Activated CD8-positive, alpha-beta memory T cell treated with anti-CD3 and anti-CD28 coated beads, Interleukin-2, amount 50 U/mL, for 24 hours (primary cell): ENCODE measurements around the gene PLEKHO2.

Experiments used
- DNase-seq: peaks from one replicate; pipeline ENCODE4 v3.0.0-alpha.2; 2020; ENCODE audit errors: extremely low read depth

The PLEKHO2 gene

DNA sequence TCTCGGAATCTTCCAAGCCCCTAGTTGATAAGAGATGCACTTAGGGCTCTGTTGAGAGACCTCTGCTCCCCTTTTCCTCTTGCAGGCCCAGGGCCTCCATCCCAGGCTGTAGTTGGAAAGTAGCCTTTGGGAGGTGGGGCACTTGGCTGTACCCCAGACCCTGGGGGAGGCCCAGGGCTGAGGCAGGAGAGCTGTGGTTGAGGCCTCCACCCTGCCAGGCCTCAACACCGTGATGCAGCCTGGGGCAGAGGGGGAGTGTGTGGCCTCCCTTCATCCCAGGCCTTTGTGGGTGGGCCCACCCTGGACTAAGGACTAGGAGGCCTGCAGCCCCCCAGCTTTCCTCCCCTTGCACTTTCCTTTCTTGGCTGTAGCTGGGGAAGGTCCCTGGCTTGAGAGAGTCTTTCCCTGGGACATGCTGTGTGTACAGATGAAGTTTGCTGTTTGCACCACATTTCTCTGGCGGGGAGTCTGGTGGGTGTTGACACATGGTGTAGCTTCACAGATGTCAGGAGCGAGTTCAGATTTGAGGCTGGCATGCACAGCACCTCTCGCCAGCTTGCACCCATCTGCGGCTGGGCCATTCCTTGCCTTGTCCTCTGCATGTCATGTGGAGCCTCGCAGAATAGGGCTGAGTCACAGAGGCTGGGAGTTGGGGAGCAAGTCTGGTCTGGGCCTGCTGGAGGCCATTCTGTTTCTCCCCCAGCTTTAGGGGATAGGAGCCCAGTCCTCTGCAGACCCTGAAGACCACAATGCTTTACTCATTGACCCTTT lies 13.7 kb downstream of the PLEKHO2 start:
- no peak for DNase-seq

DNA sequence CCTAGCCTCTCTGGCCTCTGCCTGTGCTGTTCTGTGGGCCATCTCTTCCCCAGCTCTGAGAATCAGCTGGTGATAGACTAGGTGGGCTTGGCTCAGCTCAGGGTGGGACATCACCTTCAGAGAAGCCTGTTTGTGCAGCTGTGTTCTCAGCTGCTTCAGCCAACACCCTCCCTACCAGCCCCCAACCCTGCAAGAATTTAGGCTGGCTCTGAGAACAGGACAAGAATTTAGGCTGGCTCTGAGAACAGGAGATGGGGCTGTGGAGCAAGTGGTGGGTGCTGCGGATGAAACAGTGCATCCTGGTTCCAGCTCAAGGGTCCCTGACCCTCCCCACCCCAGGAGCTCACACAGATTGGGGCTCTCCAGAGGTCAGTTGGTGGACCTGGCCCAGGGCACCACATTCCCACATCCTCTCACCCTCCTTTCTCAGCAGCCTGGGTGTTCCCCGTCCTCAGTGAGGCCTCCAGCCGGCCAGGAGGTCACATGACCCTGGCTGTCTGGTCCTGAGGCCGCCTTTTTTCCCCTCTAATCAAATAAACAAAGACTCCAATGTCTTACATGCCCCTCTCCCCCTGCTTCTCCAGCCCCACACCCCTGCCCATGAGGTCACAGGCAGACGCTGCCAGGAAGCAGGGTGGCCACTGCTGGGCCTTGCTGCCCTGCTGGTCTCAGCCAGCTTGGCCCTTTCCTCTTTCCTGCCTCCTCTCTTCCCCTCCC lies 14.9 kb downstream of the PLEKHO2 start:
- no peak for DNase-seq

DNA sequence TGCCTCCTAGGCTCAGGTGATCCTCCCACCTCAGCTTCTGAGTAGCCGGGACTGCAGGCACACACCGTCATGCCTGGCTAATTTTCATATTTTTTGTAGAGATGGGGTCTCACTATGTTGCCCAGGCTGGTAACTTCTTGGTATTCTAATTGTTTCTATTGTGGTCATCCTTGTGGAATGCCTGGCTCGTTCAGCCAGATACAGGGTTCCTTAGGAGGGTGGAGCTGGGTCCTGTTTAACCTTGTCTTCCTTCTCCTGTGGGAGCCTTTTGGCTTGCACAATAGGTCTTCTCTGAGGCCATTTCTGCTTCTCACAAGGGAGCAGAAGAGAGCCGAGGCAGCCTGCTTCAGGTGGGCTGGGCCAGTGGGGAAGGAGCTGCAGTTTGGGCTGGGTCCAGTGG lies 15.7 kb downstream of the PLEKHO2 start:
- no peak for DNase-seq

DNA sequence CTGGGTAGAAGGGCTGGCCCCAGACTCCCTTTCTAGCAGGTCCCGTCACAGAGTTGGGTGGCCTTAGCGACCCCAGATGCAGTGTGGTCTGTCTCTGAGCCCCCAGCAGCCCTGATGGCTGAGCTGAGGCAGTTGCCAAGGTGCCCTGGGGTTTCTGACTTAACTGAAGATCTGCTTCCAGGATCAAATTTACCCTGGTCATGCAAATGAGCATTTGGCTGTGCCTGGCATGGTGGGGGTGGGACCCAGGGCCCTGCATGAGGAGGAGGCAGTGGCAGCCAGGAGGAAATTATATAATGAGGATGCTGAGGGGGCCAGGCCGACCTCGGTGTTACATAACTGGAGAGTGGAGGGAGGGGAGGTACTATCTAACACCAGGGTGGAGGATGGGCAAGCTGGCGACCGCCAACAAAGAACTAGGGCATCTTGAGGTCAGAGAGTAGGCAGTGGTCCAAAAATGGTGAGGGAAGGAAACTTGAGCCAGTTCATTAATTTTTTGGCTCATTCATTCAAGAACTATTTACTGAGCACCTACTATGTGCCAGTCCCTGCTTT lies 16.4 kb downstream of the PLEKHO2 start:
- no peak for DNase-seq

DNA sequence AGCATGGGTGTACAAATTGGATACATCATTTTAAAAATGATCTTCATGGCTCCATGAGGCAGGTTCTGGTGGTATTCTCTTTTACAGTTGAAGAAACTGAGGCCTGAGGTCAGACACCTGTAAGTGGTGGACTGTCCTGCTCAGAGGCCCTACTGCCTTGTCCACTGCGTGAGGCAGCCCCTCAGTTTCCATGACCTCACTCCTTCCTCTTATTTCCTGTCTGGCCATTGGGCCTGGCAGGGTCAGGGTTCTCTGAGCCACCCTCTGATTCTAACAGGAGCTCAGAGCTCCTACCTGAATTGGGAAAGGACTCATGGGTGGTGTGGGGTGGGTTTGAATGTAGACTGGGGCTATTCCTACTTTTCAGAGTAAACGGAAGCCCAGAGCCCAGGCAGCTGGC lies 17.5 kb downstream of the PLEKHO2 start:
- no peak for DNase-seq

DNA sequence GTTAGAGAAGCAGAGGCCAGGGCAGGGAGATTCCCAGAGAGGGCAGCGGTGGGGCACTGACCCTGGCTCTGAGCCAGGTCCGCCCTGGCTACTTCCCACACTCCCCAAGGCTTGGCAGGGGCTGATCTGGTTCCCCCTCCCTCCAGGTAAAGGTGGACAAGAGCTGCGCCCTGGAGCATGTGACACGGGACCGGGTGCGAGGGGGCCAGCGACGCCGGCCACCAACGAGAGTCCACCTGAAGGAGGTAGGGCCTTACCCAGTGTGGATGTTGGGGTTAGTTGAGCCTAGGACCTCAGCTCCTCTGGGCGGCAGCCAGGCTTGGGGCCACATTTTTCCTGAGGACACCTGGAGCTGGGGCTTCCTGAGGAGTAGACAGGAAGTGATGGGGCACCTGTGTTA lies 19.6 kb downstream of the PLEKHO2 start:
- no peak for DNase-seq

DNA sequence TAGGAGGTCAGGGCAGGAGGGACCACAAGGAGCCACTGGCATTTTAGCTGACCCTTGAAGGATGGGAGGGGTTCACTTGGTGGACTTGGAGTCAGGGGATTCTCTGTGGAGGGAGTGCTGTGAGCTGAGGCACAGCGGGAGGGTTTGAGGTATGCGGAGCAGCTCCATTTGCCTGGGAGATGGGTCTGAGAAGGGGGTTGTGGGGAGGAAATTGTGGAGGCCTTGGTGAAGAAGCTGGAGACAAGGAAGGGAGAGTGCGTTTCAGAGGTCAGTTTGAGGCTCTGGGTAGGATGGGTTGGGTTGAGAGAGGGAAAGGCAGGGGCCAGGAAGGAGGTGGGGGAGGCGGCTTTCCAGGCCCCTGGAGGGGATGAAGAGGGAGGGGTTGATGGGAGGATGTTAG lies 20.2 kb downstream of the PLEKHO2 start:
- no peak for DNase-seq

DNA sequence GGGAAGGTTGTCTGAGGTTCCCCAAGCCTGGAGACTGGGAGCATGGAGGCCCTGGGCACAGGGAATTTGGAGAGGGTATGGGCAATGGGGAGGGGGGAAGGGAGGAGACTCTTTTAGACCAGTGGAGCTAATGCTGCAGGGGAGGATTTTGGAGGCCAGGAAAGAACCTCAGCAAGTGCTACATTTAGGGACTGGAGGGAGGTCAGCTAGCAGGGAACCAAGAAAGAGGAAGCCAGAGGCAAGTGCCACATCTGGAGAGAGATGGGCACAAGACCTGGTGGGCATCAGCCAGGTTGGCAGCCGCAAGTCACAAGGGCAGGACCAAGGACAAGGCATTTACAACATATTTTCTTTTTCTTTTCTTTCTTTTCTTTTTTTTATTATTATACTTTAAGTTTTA lies 20.7 kb downstream of the PLEKHO2 start:
- DNase-seq, result no peak

DNA sequence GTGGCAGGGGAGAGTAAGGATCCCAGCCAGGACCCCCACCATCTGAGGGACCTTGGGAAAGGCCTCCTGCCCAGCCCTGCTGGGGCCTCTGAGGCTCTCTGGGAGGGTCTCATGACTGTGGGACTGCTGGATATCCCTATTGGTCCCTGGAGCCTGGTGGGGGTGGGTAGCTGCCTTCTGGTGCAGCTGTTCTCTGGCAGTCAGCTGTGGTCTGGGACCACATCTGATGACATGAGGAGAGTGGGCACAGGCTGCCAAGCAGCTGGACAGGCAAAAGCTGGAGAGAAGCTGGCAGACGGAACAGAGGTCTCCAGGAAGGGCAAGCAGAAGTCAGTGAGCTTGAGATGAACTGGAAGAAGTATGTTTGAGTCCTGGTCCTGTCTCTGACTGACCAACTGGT lies 22.4 kb downstream of the PLEKHO2 start:
- no peak for DNase-seq

DNA sequence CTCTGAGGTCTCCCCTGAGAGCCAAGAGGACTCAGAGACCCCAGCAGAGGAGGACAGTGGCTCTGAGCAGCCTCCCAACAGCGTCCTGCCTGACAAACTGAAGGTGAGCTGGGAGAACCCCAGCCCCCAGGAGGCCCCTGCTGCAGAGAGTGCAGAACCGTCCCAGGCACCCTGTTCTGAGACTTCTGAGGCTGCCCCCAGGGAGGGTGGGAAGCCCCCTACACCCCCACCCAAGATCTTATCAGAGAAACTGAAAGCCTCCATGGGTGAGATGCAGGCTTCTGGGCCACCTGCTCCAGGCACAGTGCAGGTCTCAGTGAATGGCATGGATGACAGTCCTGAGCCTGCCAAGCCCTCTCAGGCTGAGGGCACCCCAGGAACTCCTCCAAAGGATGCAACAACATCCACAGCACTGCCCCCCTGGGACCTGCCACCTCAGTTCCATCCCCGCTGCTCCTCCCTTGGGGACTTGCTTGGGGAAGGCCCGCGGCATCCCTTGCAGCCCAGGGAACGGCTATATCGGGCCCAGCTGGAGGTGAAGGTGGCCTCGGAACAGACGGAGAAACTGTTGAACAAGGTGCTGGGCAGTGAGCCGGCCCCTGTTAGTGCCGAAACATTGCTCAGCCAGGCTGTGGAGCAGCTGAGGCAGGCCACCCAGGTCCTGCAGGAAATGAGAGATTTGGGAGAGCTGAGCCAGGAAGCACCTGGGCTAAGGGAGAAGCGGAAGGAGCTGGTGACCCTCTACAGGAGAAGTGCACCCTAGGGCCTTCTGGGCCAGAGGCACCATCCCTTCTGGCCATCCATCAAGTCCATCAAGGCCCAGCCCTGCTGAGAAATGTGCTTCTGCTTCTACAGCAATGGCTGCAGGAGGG lies 23.6 kb downstream of the PLEKHO2 start:
- no peak for DNase-seq

DNA sequence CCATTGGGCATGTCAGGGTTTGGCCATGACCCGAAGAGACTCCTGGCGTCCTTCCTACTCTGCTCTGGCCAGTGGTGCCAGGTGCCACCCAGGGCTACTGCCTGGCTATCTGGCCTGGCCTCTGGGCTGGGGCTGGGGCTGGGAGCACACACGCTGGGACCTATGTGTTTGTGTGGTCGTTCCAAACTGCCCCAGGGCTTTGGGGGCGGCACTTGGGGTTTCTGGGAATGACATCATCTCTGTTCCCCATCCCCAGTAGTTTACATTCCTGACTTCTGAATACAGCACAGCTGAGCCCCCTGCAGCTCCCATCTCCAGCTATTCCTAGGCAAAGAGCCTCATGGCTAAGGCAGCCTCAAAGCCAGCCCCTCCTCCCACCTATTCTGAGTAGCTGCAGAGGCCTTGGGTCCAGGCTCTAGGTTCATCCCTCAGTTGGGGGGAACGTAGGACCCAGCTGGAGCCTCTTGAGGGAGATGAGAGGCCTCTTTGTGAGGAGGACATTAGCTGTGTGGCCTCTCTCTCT lies 24.3 kb downstream of the PLEKHO2 start:
- no peak for DNase-seq

DNA sequence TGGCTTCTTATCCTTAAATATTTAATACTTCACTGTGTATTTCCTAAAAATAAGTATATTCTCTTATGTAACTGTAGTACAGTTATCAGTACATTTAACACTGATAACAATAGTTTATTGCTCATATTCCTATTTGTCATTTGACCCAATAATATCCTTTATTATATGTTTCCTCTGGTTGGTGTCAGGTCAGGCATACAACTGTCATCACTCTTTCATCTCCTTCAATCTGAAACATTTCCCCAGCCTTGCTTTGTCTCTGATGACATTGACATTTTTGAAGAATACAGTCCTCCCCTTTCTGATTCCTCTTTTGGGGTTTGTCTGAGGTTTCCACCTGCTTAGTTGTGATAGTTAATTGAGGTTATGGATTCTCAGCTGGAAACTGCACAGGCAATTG lies 27.8 kb downstream of the PLEKHO2 start:
- no peak for DNase-seq

DNA sequence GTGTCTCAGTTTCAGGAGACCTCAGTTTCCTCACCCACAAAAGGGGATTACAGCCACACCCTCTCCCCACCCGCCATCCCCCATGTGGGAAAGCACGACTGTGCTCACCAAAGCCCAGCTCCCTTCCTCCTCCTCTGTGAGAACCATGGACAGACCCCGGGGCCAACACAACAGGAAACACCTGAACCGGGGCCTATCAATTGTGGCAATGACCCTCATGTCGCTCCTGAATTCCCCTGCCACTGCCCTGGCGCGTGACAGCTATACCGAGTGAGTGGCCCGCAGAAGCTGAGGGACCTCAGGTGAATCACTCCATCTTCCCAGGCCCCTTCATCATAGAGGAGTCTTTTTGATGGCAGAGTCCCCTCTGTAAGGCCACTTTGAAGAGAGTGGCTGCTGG lies 28.6 kb downstream of the PLEKHO2 start:
- no peak for DNase-seq

DNA sequence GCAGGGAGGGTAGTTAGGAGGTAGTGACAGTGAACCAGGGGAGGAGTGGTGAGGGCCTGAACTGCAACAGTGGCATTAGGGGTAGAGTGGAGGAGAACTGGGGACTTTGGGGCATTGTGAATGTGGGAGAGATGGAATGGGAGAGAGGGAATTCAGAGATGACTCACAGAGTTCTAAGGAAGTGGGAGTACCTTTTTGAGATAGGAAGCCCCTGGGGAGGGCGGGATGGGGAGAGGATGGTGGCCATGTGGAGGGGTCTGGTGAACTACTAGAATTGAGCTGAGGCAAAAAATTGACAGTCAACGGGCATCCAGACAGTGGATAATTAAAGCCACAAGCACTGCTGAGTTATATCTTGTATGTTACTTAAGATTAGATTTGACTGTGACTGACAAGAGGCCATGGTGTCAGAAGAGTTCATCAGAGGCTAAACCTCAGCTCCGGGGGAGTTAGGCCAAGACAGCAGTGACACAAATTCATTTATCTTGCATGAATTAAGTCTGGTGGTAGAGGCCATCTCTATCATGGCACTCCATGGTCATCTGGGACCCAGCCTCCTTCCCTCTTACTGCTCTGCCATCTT lies 34.0 kb downstream of the PLEKHO2 start:
- DNase-seq, result no peak

DNA sequence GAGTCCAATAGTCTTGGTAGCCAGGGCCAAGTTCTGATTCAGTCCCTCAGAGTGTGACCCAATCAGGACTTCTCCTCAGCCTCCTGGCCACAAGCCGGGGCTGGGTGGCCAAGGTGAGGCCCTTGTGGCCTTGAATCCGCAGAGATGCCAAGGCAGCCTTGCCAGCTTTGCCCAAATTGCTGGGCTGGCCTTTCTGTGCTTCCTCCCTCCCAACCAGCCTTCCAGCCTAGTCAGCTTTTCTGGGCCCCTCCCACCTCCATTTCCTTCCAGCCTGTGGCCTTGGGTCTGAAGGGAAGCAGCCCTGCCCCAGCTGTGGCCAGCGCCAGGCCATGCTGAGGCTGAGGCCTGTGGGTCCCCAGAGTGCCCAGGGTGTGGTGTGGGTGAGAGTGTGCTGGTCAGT lies 35.7 kb downstream of the PLEKHO2 start:
- no peak for DNase-seq

DNA sequence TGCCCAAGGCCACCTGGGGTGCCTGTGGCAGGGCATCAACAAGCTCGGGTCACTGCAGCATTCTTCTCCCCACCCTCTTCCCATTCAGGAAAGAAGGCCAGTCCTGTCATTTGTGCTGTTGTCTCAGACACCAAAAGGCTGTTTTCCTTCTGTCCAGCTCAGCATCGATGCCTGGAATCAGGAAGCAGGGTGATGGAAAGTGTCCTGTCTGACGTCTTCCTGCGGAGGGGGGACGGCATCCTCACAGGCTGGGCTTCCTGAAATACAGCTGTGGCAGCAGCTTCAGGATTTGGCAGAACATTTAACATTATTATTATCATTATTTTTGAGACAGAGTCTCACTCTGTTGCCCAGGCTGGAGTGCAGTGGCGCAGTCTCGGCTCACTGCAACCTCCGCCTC lies 37.0 kb downstream of the PLEKHO2 start:
- no peak for DNase-seq

DNA sequence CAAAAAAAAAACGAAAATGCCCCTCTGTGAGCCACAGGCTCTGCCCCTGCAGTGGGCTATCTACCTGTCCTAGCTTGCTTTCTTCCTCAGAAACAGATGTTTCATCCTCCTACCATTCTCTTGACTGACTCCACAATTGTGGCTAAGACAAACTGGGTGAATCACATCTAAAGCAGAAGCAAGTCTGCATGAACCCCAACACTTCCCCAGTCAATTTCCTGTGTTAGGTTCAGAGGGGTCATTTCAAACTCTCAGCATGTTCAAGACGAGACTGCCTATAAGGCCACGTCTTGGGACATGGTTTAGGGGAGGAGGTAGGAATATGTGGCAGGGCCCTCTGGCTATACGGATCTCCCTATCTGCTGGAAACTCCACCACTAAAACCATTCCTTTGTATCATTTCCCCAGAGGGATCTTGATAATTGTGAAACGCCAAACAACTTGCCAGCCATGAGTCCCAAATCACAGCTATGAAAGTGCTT lies 41.4 kb downstream of the PLEKHO2 start:
- DNase-seq, result no peak

DNA sequence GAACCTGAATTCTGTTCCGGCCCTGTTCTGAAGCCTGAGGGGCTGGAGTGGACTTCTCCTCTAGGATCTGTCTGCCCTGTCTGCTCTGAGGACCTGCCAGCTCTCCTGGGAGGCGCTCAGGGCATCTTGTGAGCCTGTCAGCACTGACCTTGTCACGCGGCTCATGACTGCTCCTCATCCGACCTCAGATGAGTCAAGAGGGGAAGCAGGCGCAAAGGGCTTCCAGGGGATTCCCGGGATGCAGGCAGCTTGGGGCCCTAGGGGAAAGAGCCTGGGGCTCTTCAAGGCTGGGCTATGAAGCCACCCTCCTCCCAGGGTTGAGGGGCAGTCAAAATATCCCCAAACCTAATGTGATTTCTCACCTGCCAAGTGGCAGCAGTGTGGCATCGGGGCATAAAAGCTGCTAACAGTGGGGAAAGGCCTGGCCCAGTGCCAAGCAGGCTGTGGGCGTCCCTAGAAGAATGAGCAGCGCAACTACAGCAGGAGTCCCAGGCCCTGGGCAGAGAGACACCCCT lies 42.3 kb downstream of the PLEKHO2 start:
- peak; percentile 50 for DNase-seq

DNA sequence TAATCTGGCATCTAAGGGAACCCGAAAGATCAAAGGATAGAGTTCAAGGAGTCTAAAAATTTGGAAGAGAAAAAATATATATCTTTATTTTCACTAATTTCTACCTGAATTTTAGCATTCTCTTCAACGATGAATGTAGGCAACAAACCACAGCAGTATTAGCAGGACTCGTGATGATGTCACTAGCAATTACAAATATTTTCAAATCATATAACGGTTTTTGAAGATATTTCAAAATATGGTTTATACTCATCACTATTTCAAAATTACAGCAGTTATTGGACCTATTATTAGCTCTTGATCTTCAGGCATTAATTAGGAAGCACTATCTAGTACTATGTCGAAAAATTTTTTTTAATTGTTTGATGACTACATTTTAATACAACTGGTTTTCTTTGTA lies 43.0 kb downstream of the PLEKHO2 start:
- DNase-seq, result no peak

DNA sequence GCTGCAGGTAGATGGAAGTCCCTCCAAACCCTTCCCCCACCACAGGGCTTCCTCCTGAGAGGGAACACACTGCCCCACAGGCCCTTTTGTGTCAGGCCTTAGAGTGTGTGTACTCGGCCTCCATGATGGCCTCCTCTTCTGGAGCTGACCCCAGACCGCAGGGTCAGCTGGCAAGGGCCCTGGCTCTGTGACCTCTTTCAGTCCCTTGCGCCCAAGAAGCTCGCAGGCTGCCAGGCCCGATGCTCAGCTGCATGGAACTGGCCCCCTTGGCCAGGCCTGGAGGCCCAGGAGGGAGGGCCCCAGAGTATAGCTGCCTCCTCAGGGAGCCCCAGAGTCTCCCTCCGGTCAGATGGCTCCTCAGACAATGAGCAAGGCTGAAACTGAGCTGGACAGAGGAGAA lies 46.6 kb downstream of the PLEKHO2 start:
- no peak for DNase-seq

DNA sequence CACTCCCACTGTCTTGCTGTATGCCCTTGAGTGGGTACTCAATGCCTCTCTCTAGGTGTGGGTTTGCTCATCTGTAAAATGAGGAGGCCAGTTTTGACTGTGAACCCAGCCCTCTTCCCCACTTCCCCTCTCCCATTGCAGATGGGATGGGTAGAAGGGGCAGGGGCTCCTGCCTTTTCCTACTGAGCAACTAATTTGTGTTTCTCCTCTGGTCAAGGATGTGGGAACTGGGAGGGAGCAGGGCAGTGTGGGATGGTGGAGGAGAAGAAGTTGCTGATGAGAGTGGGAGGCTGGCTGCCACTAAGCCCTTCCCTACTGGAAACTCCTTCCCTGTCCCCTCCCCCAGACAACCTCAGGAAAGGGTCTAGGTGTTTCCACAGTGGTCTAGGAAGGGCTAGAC lies 49.8 kb downstream of the PLEKHO2 start:
- DNase-seq, result no peak
